ENCODE measurements around the gene TERT.
A peak's percentile ranks its signal among the peaks of the same experiment; 100 is the strongest.

TERT gene

DNA sequence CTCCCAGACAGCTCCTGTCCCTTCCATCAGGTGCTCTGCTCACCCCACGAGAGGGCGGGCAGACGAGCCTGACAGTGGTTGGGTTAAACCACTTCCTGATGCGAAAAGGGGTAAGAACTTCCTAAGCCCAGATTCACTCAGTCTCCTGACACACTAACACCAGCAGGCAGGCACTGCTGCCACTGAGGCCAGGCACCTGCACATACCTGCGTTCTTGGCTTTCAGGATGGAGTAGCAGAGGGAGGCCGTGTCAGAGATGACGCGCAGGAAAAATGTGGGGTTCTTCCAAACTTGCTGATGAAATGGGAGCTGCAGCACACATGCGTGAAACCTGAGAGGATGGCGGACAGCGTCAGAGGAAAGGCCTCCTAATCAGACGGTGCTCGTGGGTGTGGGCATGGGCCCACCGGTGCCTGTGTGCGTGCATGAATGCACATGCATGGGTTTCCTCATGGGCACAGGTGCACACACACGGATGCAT, 39.7 kb downstream of the TERT start:
- DNase-seq = peak; percentile 62

DNA sequence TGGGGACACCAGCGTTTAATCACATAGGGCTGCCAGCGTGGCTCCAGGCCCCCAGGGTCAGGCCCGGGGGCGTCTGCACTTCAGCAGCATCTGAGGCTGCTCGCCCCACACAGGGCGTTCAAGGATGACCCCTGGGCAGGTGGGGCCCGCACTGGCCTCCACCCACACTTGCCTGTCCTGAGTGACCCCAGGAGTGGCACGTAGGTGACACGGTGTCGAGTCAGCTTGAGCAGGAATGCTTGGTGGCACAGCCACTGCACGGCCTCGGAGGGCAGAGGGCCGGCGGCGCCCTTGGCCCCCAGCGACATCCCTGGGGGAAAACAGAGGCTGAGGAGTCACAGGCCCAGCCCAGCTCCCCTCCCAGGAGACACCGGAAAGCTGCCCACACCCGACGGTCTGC, 40.7 kb downstream of the TERT start:
- DNase-seq = no peak

DNA sequence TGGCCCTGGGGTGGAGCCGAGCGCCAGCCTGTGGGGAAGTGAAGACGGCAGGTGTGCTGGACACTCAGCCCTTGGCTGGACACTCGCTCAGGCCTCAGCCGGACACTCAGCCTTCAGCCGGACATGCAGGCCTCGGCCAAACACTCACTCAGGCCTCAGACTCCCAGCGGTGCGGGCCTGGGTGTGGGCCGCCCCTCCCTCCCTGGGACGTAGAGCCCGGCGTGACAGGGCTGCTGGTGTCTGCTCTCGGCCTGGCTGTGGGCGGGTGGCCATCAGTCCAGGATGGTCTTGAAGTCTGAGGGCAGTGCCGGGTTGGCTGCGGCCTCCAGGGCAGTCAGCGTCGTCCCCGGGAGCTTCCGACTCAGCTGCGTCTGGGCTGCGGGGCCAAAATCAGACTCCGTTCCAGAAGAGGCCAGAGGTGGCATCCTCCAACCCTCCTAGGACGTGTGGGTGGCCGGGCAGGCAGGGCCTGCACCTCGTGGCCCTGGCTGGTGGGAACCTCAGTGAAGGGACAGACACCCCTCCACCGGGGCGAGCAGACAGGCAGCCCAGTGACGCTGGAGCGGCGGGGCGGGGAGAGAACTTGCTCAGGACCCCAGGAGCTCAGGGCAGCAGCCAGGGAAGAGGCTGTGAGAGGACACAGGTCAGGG, 41.3 kb downstream of the TERT start:
- DNase-seq = no peak

DNA sequence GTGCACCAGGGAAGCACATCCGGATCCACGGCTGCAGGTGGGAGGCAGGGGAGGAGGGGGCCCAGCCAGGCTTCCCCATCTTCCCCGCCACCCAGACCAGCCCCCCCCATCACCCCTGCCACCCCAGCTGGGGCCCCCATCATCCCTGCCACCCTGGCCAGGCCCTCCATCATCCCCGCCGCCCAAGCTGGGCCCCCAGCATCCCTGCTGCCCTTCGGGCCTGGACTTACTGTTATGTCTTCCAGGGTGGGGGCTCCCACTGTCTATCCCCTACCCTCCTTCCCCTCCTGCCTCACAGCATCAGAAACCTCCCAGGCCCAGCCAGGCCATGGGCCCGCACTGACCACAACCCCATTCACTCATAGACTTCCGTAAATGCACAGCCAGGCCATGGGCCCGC, 42.2 kb downstream of the TERT start:
- no peak for DNase-seq

DNA sequence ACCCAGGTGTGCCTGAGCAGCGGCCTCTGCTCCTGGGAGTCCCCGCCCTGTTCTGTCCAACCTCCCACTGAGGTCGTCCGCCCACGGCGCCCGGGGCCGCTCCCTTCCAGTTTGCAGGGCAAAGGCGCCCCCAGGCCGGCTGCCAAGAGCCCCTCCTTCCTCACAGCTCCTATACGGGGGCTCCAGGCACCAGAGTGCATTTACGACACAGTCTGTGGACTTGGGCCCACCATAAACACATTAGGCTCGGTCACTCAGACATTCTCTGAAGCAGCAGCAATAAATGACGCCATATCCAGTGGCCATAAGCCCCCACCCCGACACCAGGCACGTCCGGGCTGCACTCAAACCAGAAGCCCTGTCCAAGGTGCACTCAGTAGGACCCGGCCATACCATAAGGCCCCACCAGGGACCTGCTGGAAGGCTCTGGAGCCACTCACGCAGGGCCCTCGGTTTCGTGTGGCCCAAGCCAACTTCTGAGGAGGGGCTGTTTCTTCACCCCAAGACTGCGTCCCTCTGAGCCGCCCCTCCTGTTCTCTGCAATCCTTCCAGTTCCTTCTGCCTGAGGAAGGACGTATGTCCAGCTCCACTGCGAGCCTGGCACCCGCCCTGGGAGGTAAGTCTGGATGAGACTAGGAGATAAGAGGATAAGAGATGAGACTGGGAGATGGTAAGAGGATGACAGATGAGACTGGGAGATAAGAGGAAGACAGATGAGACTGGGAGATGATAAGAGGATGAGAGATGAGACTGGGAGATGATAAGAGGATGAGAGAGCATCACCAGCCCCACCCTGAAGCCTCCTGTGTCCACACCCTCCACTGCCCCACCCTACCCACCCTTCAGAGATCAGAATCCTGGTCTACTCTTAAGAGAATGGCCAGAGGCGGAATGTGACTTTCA, 42.9 kb downstream of the TERT start:
- DNase-seq = no peak

DNA sequence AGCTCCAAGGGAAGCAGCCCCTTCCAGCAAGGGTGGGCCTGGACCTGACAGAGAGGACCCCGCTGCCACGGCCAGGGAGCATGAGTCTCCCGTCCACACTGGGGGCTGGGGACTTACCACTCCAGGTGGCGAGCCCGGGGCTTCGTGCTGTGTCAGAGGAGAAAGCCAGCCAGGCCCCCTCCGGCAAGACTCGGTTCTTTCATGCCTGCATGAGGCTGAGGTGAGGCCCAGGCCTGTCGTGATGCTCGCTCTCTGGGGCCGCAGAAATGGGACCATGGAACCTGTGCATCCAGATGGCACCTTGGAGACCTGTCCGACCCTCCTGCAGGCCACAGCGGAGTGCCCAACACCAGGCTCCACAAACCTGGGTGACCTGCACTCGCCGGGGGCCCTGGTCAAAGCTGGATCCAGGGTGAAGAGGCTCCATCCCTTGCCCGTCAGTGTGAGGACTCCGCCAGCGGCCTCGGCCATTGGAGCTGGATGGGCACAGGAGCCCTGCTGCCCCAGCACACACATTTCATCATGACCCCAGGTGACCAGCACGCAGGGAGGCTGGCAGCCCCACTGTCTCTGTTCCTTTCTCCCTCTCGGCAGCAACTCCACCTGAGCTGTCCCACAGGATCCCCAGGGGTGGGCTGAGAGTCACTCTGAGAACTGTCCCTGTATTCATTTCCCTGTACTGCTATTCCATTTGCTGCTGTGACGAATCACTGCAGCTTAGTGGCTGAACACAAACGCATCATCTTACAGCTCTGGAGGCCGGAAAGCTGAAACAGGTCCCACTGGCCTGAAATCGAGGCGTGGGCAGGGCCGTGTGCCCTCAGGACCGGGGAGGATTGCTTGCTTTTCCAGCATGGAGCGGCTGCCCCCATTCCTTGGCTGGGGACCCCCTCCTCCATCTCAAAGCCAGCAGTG, 45.2 kb downstream of the TERT start:
- no peak for DNase-seq

DNA sequence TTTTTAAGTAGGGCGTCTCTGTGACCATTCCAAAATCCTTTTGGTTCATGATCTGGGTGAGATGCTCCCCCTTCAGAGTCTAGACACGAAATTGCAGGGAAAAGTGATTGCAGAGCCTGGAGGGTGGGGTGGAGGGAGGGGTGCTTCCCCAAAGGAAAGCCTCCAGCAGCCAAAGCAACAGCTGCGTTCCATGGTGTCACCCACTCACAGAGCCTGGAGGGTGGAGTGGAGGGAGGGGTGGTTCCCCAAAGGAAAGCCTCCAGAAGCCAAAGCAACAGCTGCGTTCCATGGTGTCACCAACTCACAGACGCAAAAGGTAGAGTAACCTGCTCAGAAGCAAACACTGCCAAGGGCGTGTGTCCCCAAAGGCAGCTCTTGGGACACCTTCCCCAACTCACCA, 47.1 kb downstream of the TERT start:
- DNase-seq = no peak

DNA sequence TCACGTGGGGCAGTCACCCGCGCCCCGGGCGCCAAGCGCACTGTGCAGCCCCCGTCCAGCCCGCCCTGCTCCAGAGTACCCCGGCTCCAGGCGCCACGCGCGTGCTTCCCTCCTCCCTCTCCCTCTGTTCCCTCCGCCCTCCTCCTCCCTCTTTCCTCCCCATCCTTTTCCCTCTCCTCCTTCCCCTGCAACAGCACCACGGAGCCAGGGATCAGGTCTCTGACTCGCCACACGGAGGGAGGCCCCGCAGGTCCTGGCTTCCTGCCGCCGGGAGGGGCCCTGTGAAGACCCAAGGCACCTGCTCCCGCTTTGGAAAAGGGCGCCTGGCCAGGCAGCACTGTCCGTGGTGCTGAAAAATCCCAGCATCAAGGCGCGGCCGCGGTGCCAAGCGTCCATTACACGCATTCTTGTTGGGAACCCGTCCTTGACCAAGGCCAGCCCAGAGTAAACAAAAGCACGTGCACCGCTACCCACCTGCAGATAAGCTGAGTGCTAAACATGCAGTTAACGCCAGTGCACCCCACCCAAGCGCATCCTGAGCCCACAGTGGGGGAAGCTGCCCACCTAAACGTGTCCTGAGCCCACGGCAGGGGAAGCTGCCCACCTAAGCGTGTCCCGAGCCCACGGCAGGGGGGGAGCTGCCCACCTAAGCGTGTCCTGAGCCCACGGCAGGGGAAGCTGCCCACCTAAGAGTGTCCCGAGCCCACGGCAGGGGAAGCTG, 48.0 kb downstream of the TERT start:
- DNase-seq = no peak

DNA sequence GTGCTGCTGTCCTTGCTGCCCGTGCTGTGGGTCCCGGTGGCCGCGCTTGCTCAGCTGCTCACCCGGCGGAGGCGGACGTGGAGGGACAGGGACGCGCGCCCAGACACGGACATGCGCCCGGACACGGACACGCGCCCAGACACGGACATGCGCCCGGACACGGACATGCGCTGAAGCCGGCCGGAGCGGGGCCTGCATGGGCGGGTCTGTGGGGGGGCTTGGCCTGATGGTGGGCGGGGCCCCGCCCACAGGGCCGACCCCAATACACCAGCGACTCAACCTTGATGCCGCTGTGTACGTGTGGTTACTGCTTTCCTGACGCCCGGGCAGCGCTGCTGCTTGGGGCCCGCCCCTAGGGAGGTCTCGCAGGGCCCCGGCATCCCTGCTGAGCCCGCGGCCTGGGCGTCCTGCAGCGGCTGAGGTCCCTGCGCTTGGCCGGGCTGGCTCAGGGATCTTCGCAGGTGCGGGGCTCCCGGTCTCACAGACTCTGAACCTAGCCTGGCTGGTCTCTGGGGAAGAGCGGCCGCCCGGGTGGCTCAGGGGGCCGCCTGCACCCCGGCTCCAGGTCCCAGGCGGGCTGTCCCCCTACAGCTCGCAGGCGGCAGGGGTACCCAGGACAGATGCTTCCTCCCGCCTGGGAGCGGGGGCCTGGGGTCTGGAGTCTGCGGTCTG, 48.8 kb downstream of the TERT start:
- no peak for DNase-seq

DNA sequence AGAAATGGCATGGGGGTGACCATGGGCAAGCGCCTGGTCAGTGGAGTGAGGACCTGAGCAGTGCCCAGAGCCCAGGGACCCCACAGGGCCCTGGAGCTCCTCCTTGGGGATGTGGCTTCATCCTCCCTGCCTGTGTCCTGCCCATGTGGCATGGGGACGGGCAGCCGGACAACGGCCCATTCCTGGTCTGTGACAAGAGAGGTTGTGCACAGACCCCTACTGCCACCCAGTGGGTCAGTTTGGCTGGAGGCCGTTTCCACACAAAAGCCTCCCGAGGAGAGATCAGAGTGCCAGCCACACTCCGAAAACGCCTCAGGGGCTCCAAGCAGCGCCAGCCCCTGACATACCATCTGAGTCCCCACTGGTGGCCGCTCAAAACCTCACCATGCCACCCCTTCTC, 49.9 kb downstream of the TERT start:
- DNase-seq = no peak

DNA sequence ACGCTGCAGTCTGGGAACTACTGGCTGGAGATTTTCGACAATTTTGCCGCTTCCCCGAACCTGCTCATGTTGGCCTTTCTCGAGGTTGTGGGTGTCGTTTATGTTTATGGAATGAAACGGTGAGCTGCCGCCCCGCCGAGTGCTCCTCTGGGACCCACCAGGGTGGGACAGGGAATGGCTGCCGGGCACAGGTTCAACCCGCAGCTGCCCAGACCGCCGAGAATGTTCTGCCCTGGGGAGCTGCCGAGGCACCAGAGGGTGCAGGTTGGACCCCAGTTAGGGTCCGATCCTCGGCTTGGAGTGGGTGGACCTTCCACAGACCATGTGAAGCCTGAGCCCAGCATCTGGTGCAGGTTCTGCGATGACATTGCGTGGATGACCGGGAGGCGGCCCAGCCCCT, 50.6 kb downstream of the TERT start:
- DNase-seq = no peak

DNA sequence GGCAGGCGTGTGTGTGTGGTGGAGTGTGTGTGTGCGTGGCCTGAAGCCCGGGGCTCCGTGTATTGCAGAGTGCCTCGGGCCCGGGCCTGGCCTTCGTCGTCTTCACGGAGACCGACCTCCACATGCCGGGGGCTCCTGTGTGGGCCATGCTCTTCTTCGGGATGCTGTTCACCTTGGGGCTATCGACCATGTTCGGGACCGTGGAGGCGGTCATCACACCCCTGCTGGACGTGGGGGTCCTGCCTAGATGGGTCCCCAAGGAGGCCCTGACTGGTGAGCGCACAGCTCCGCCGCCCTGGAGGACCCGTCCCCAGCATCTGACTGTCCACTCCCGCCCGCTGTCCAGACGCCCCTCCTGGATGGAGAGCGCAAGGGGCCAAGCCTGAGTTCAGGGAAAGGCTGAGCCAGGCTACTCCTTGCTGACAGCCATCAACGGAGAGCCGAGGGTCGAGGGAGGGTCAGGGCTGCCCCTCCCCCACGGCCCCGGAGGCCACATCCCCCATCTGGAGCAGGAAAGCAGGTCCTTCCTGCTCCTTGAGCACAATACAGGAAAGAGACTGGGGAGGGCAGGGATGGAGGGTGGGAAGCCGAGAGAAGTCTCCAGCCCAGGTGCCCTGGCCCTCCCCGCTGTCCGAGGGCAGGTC, 51.3 kb downstream of the TERT start:
- DNase-seq = no peak

DNA sequence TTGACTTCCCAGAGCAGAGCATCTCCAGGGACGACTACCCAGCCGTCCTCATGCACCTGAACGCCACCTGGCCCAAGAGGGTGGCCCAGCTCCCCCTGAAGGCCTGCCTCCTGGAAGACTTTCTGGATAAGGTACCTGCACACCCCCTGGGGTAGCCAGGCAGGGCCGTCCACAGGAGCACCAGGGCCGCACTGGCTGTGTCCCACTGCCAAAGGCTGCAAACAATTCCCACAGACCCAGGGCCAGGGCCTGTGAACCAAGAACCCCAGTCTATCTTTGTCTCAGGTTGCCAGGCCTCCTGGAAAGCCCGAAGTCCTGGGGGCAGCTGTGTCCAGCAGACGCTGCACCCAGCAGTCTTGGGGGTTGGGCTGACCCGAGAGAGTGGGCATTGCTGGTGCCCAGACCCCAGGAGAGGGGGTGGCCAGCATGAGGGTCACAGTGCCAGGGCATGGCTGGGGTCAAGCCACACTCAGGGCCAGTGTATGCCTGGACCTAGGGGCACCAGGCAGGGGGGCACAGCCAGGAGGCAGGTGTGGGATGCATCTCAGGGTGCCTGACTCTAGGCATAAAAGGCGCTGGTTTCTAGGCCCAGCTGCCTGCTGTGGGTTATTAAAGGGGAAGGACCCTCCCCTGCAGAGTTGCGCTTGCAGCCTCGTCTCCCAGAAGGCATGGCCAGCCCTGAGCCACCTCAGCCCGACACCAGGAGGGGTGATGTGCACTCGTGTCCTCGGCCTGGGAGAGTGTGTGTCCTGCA, 52.0 kb downstream of the TERT start:
- no peak for DNase-seq

DNA sequence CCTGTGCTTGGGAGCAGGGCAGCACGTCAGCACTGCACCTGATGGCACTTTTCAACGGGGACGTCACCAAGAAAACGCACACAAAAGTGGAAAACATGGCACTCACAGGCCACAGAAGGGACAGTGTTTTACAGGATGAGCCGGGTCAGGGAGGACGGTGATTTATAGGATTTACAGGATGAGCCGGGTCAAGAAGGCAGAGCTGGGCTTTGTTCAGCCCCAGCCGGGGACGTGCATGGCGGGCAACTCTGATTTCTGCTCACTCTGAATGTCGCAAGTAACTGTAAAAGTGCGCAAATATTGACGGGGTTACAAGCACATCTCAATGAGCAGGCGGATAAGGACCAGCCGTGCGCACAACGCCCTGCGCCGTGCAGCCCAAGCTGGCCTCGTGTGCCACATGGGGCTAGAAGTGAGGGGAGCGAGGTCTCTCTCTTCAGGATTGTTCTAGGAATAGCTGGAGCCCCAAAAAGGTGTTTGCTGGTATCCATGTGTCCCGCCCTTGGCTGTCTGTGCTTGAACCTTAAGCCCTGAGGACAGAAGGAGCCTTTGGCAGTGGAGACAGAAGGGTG, 53.3 kb downstream of the TERT start:
- DNase-seq = no peak

DNA sequence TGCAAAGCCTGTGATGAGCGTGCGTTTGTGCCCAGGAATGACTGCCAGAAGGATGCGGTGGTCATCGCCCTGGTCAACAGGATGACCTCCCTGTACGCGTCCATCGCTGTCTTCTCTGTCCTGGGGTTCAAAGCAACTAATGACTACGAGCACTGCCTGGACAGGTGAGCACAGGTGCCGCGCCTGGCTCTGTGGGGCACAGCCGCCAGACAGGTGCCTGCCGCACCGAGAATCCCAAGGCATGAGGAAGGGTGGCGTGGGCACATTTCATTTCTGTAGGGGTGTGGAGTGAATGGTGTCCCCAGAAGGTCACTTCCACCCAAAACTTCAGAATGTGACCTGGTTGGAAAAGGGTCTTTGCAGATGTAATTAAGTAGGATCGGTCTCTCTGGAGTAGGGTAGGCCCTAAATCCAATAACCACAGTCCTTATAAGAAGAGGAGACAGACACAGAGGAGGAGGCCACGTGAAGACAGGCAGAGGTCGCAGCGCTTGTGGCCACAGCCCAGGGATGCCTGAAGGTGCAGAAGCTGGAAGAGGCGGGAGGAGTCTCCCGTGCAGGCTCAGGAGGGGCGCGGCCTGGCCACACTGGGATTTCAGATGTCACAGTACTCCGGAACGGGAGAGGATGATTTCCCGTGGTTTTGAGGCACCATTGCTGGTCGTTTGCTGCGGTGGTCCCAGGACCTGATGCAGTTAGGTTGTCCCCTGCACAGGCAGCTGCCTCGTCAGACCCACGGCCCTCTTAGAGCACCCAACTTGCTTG, 54.2 kb downstream of the TERT start:
- DNase-seq = no peak

DNA sequence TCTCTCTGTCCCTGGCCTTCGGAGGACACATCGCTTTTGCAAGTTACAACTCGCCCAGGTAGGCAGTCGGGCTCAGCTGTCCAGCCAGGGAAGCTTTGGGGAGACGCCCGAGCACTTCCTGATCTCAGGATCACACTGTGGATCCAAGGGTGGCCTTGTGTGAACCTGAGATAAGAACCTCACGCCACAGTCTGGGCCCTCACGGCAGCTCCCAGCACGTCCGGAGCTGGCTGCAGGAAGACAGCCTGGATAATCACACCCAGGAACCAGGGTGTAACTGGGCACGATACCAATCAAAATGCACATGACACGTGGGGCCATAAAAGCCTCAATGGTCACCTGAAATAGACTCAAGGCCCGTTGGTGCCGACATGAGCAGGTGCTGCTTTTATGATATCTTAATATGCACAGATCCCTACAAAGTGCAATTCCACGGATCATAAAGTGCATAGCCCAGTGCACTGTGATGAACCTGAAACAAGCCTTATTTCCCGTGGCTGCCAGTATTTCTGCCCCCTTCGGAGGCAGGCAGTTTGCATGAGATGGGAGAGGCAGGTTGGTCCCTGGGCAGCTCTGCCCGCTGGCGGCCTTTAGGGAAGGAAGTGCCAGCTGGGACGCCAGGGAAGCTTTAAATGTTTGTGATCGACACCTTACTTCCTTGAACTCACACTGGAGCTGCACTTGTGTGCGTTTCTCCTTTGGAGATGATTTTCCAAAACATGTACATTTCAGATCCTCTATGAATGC, 55.2 kb downstream of the TERT start:
- no peak for DNase-seq

DNA sequence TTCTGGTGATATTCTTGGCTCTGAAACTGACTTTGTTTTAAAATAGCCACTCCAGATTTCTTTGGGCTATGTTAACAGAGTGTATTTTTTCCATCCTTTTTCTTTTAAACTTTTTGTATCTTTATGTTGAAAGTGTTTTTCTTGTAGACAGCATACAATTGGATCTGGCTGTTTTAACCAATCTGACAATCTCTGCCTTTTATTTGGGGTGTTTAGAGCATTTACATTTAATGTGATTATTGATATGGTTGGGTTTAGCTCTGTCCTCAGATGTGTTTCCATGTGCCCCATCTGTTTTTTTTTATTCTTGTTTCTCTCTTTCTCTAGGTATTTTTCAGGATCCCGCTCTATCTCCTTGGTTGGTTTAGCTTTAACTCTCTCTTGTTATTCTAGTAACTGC, 59.0 kb downstream of the TERT start:
- DNase-seq = no peak

DNA sequence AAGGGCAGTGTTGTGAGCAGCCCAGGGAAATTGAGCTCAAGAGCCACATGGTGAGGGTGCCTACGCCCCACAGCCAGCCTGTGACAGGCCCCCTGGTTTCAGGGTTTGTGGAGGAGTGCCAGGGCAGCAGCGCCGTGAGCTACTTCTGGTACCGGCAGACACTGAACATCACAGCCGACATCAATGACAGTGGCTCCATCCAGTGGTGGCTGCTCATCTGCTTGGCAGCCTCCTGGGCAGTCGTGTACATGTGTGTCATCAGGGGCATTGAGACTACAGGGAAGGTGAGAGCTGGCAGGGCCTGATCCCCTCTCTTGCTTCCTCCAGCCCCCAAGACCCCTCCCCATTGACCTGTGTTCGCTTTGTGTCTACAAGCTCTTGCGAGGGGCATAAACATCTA, 59.5 kb downstream of the TERT start:
- no peak for DNase-seq

DNA sequence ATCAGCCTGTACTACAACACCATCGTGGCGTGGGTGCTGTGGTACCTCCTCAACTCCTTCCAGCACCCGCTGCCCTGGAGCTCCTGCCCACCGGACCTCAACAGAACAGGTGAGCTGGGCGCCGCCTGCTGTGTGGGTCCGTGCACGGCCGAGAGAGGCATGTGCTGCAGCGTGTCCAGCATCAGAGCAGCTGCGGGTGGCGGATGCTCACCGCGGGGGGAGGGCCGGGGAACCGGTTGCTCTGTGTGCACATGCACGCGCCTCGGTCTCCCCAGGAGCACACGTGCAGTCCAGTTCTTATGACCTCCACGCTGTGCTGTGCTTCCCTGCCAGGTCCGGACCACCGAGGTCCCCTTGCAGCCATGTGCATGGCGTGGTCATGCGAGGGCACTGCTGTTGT, 62.1 kb downstream of the TERT start:
- DNase-seq = no peak

All from central memory CD4-positive, alpha-beta T cell (primary cell).